GM23338 (cell line): ENCODE results near the gene DAZAP1. TPM values are rescaled to one million over a fixed set of nuclear protein-coding genes. Genes with fewer than 3 reads are reported as not detected.

Experiments used
- ATAC-seq: fragments of 200-7000 bp; cut with Tn5 transposase; 3 replicates; pipeline ENCODE4 v1.9.1; 2020
- DNase-seq: peaks from one replicate; pipeline ENCODE4 v3.0.0-alpha.2; 2015; ENCODE audit warnings: low spot score
- H2AFZ ChIP-seq: fragments of 200-600 bp; sonication (generic); 2 replicates; pipeline ENCODE4 v1.8.0; 2016; ENCODE audit warnings: antibody characterized with exemption, mild to moderate bottlenecking, moderate library complexity
- H3F3A ChIP-seq: fragments of 200-600 bp; sonication (generic); replicated peaks from 2 replicates; pipeline ENCODE4 v1.8.0; 2017; ENCODE audit warnings: antibody characterized with exemption, mixed run types, low read depth
- H3K27ac ChIP-seq: fragments of 200-600 bp; sonication (generic); 2 replicates; pipeline ENCODE4 v1.6.1; 2016; ENCODE audit warnings: low read depth
- H3K27me3 ChIP-seq: fragments of 200-600 bp; sonication (generic); 2 replicates; pipeline ENCODE4 v1.8.0; 2016; ENCODE audit warnings: mild to moderate bottlenecking, mixed run types, moderate library complexity; ENCODE audit not compliant: insufficient read depth
- H3K36me3 ChIP-seq: fragments of 200-600 bp; sonication (generic); 2 replicates; pipeline ENCODE4 v1.8.0; 2016; ENCODE audit warnings: mild to moderate bottlenecking; ENCODE audit not compliant: insufficient read depth
- H3K4me1 ChIP-seq: fragments of 200-600 bp; sonication (generic); 2 replicates; pipeline ENCODE4 v1.8.0; 2016; ENCODE audit warnings: mild to moderate bottlenecking, moderate library complexity; ENCODE audit not compliant: insufficient read depth
- H3K4me2 ChIP-seq: fragments of 200-600 bp; sonication (generic); 2 replicates; pipeline ENCODE4 v1.7.1; 2017; ENCODE audit warnings: mixed run types
- H3K4me3 ChIP-seq: fragments of 200-600 bp; sonication (generic); 2 replicates; pipeline ENCODE4 v1.6.1; 2016; ENCODE audit warnings: mixed run types
- H3K79me2 ChIP-seq: fragments of 200-600 bp; sonication (generic); replicated peaks from 2 replicates; pipeline ENCODE4 v1.8.0; 2017; ENCODE audit warnings: mild to moderate bottlenecking; ENCODE audit not compliant: insufficient read depth
- H3K9me2 ChIP-seq: fragments of 200-600 bp; sonication (generic); 2 replicates; pipeline ENCODE4 v1.8.0; 2017; ENCODE audit not compliant: insufficient read depth
- H4K20me1 ChIP-seq: fragments of 200-600 bp; sonication (generic); replicated peaks from 2 replicates; pipeline ENCODE4 v1.8.0; 2017; ENCODE audit warnings: mild to moderate bottlenecking; ENCODE audit not compliant: insufficient read depth
- H3K27ac Mint-ChIP-seq: 2 replicates; pipeline ENCODE4 v1.8.0; 2020; ENCODE audit warnings: inconsistent platforms, mild to moderate bottlenecking, moderate library complexity, mixed read lengths
- H3K27me3 Mint-ChIP-seq: 3 replicates; pipeline ENCODE4 v1.8.0; 2022; ENCODE audit warnings: low read depth, mild to moderate bottlenecking, moderate library complexity, mixed read lengths, inconsistent platforms; ENCODE audit not compliant: insufficient read depth, poor library complexity
- H3K36me3 Mint-ChIP-seq: 3 replicates; pipeline ENCODE4 v1.8.0; 2021; ENCODE audit warnings: low read depth, mild to moderate bottlenecking, inconsistent platforms, moderate library complexity, mixed read lengths
- H3K4me1 Mint-ChIP-seq: 3 replicates; pipeline ENCODE4 v1.8.0; 2020; ENCODE audit warnings: mild to moderate bottlenecking, inconsistent platforms, mixed read lengths
- H3K4me3 Mint-ChIP-seq: 3 replicates; pipeline ENCODE4 v1.8.0; 2021; ENCODE audit warnings: moderate library complexity, mild to moderate bottlenecking, inconsistent platforms, mixed read lengths
- H3K9me3 Mint-ChIP-seq: 3 replicates; pipeline ENCODE4 v1.8.0; 2020; ENCODE audit warnings: moderate library complexity, mild to moderate bottlenecking, inconsistent platforms, mixed read lengths
- CREB1 ChIP-seq: fragments of 250-450 bp; sonication (Bioruptor Pico); IDR thresholded peaks from 2 replicates; pipeline ENCODE4 v1.5.0; 2020; ENCODE audit warnings: low read depth, mild to moderate bottlenecking, moderate library complexity
- CTCF ChIP-seq, 2 experiments: fragments of 200-600 bp in 1 of 2; sonication (generic) in 1 of 2; conservative IDR thresholded peaks; 2 replicates each; pipeline versions ENCODE4 v1.5.1 to v1.6.1; 2016 to 2017; ENCODE audit warnings: antibody characterized with exemption in 2 of 2, low read depth in 2 of 2, mild to moderate bottlenecking in 2 of 2, moderate library complexity in 1 of 2
- ETS1 ChIP-seq: IDR thresholded peaks from 2 replicates; pipeline ENCODE4 v1.6.1; 2016; ENCODE audit warnings: antibody characterized with exemption
- EZH2 ChIP-seq: fragments of 200-600 bp; sonication (generic); IDR thresholded peaks from one replicate; pipeline ENCODE4 v1.8.0; 2017; ENCODE audit warnings: antibody characterized with exemption, mild to moderate bottlenecking, low read depth; ENCODE audit not compliant: unreplicated experiment
- EZH2phosphoT487 ChIP-seq: fragments of 200-600 bp; sonication (generic); IDR thresholded peaks from one replicate; pipeline ENCODE4 v1.8.1; 2018; ENCODE audit warnings: antibody characterized with exemption; ENCODE audit not compliant: unreplicated experiment
- JUNB ChIP-seq: IDR thresholded peaks from one replicate; pipeline ENCODE4 v1.6.1; 2016; ENCODE audit warnings: antibody characterized with exemption; ENCODE audit not compliant: unreplicated experiment
- POLR2AphosphoS5 ChIP-seq: IDR thresholded peaks from 2 replicates; pipeline ENCODE4 v1.6.1; 2016; ENCODE audit warnings: antibody characterized with exemption, low read depth
- STAT1 ChIP-seq: IDR thresholded peaks from one replicate; pipeline ENCODE4 v1.6.1; 2016; ENCODE audit warnings: antibody characterized with exemption; ENCODE audit not compliant: unreplicated experiment
- ZNF114 ChIP-seq: fragments of 250-450 bp; sonication (Bioruptor Pico); IDR thresholded peaks from 2 replicates; pipeline ENCODE4 v1.5.0; 2020; ENCODE audit warnings: mild to moderate bottlenecking, moderate library complexity
- ZNF331 ChIP-seq: fragments of 250-450 bp; sonication (Bioruptor Pico); IDR thresholded peaks from 2 replicates; pipeline ENCODE4 v1.5.0; 2020; ENCODE audit warnings: low read depth, mild to moderate bottlenecking, moderate library complexity
- polyA plus RNA-seq: library from polyadenylated mRNA; unstranded; fragments of >200 nt; fragmentation: Nextera tagmentation; extraction: Ambion mirVana; gene quantifications from 2 replicates; pipeline ENCODE4 v1.2.1, GENCODE V29; 2016
- total RNA-seq: library from RNA; depleted of rRNA; stranded (reverse); fragments of >200 nt; shearing (Covaris generic); gene quantifications from 2 replicates; pipeline ENCODE4 v1.2.3, GENCODE V29; 2014

The DAZAP1 gene
- total and polyA plus RNA-seq, 2 experiments from 2014 or later: 44.1 to 194 TPM

GRCh38 chr19:1434040-1434366 lies 26.6 kb downstream of the DAZAP1 start:
- no peak overlapping the region for H2AFZ ChIP-seq
- peaks cover 26% of the 10 kb centered on the region for H3K27me3 Mint-ChIP-seq
- H3K4me3 Mint-ChIP-seq: no peak overlapping the region

GRCh38 chr19:1434577-1435060 lies 27.2 kb downstream of the DAZAP1 start:
- no peak overlapping the region for H3K27ac Mint-ChIP-seq
- peaks cover 4% of the 10 kb centered on the region; the same call in 1 of the 2 replicates for H3K4me1 ChIP-seq
- no peak overlapping the region for H2AFZ ChIP-seq
- DNase-seq (no peak), ATAC-seq (no peak)
- H4K20me1 ChIP-seq: peaks cover 16% of the 10 kb centered on the region
- H3K36me3 Mint-ChIP-seq: peaks cover 51% of the 10 kb centered on the region
- no peak overlapping the region for H3K4me2 ChIP-seq
- TF ChIP-seq ZNF114 (CRISPR knock-in tag): no peak
- TF ChIP-seq JUNB: no peak
- peak overlapping the region; percentile 50; the same call in 1 of the 2 replicates for H3K27ac ChIP-seq
- no peaks in the 10 kb centered on the region; the same call in 2 of the 3 replicates for H3K9me3 Mint-ChIP-seq
- H3K27me3 Mint-ChIP-seq: peaks cover 26% of the 10 kb centered on the region
- H3K27me3 ChIP-seq: no peaks in the 10 kb centered on the region
- H3K36me3 ChIP-seq: 0 out of 2 replicates have a peak, but pooled peaks cover 10% of the 10 kb centered on the region
- H3K4me1 Mint-ChIP-seq: peaks cover 3% of the 10 kb centered on the region; the same call in 2 of the 3 replicates
- peaks cover 19% of the 10 kb centered on the region for H3K79me2 ChIP-seq
- H3K9me2 ChIP-seq: no peaks in the 10 kb centered on the region
- H3K4me3 Mint-ChIP-seq: no peak overlapping the region
- H3K4me3 ChIP-seq: no peak overlapping the region
- H3F3A ChIP-seq: peaks cover 43% of the 10 kb centered on the region

More at GRCh38 chr19:1434040-1434366, 26.6 kb downstream of the DAZAP1 start:
- no peak overlapping the region for H3K27ac Mint-ChIP-seq
- no peaks in the 10 kb centered on the region for H3K4me1 ChIP-seq
- H3K9me3 Mint-ChIP-seq: no peaks in the 10 kb centered on the region; the same call in 2 of the 3 replicates
- peaks cover 46% of the 10 kb centered on the region for H3K36me3 Mint-ChIP-seq
- H3K36me3 ChIP-seq: peaks cover 12% of the 10 kb centered on the region; the same call in 1 of the 2 replicates
- no peaks in the 10 kb centered on the region for H3K9me2 ChIP-seq
- 0 out of 2 replicates have a peak overlapping the region, but pooled peaks have one; percentile 50 for H3K27ac ChIP-seq
- H4K20me1 ChIP-seq: peaks cover 10% of the 10 kb centered on the region
- H3K4me3 ChIP-seq: no peak overlapping the region
- H3K79me2 ChIP-seq: peaks cover 13% of the 10 kb centered on the region
- DNase-seq (no peak), ATAC-seq (no peak)
- H3K4me2 ChIP-seq: no peak overlapping the region
- no peaks in the 10 kb centered on the region for H3K27me3 ChIP-seq
- H3F3A ChIP-seq: peaks cover 41% of the 10 kb centered on the region
- H3K4me1 Mint-ChIP-seq: no peaks in the 10 kb centered on the region; the same call in 2 of the 3 replicates
- no peak for TF ChIP-seq EZH2
- no peak for TF ChIP-seq POLR2AphosphoS5
- TF ChIP-seq ZNF114 (CRISPR knock-in tag): no peak

- Mint-ChIP-seq H3K4me1 (peaks cover 8% of the 10 kb centered on the region), H3K27me3 (peaks cover 31% of the 10 kb centered on the region), H3K27ac (no peak overlapping the region), H3K9me3 (no peaks in the 10 kb centered on the region; the same call in 2 of the 3 replicates), H3K4me3 (no peak overlapping the region; the same call in 2 of the 3 replicates), H3K36me3 (peaks cover 54% of the 10 kb centered on the region)
- H3K27me3 ChIP-seq: no peaks in the 10 kb centered on the region
- peaks cover 49% of the 10 kb centered on the region for H3F3A ChIP-seq
- DNase-seq (no peak), ATAC-seq (no peak)
- H3K4me1 ChIP-seq: peaks cover 6% of the 10 kb centered on the region; the same call in 1 of the 2 replicates
- H4K20me1 ChIP-seq: peaks cover 20% of the 10 kb centered on the region
- no peak overlapping the region for H3K4me2 ChIP-seq
- H3K36me3 ChIP-seq: peaks cover 19% of the 10 kb centered on the region
- peak overlapping the region; percentile 39; the same call in 1 of the 2 replicates for H3K27ac ChIP-seq
- H3K79me2 ChIP-seq: peaks cover 28% of the 10 kb centered on the region
- H2AFZ ChIP-seq: no peak overlapping the region
- H3K9me2 ChIP-seq: no peaks in the 10 kb centered on the region
- H3K4me3 ChIP-seq: no peak overlapping the region
- no peak for TF ChIP-seq CREB1 (CRISPR knock-in tag)
- no peak for TF ChIP-seq ZNF114 (CRISPR knock-in tag)
- no peak for TF ChIP-seq EZH2phosphoT487
- TF ChIP-seq STAT1: no peak
- no peak for TF ChIP-seq ETS1
- TF ChIP-seq POLR2AphosphoS5: no peak
- no peak for TF ChIP-seq CTCF (conservative IDR thresholded peaks at IDR 0.05; ENCODE audit: low read depth in 2 of 2)
- no peak for TF ChIP-seq ZNF331 (CRISPR knock-in tag)
Measured at GRCh38 chr19:1435378-1435989, 28.1 kb downstream of the DAZAP1 start.
